HFFc6 (cell line): ENCODE results near the gene LINC01488. TPM values are rescaled to one million over a fixed set of nuclear protein-coding genes. Genes with fewer than 3 reads are reported as not detected.

Experiments
- DNase-seq: peaks from one replicate; pipeline ENCODE4 v3.0.0-alpha.2; 2018
- H3K27ac Mint-ChIP-seq: 2 replicates; pipeline ENCODE4 v1.8.0; 2020; ENCODE audit warnings: mild to moderate bottlenecking, mixed read lengths
- H3K27me3 Mint-ChIP-seq: 2 replicates; pipeline ENCODE4 v1.8.0; 2021; ENCODE audit warnings: mild to moderate bottlenecking, moderate library complexity, mixed read lengths; ENCODE audit not compliant: insufficient read depth
- H3K36me3 Mint-ChIP-seq: 2 replicates; pipeline ENCODE4 v1.8.0; 2021; ENCODE audit warnings: low read depth, mixed read lengths
- H3K4me1 Mint-ChIP-seq: 2 replicates; pipeline ENCODE4 v1.8.0; 2020; ENCODE audit warnings: low read depth, mixed read lengths
- H3K4me3 Mint-ChIP-seq: 2 replicates; pipeline ENCODE4 v1.8.0; 2020; ENCODE audit warnings: mild to moderate bottlenecking, moderate library complexity, mixed read lengths
- H3K9me3 Mint-ChIP-seq: 2 replicates; pipeline ENCODE4 v1.8.0; 2020; ENCODE audit warnings: mild to moderate bottlenecking, mixed read lengths
- CTCF ChIP-seq: fragments of 200-600 bp; sonication (generic); IDR thresholded peaks from 2 replicates; pipeline ENCODE4 v1.5.0; 2021; ENCODE audit warnings: antibody characterized with exemption, mild to moderate bottlenecking
- total RNA-seq, 6 experiments: library from RNA; stranded (reverse); fragmentation: NEBNext Ultra II Directional; extraction: Animal tissue kit (Norgen Biotek cat#: 25700); gene quantifications; 2 replicates in 1 of 6; 3 replicates in 5 of 6; pipeline ENCODE4 v1.2.3, GENCODE V29; 2021

Gene LINC01488
- total RNA-seq, 6 experiments from 2014 or later, result not detected

GRCh38 chr11:69459848-69460539 lies 21.5 kb upstream of the LINC01488 start:
- DNase-seq, result no peak
- no peak for TF ChIP-seq CTCF
- peaks cover 39% of the 10 kb centered on the region for H3K36me3 Mint-ChIP-seq
- H3K9me3 Mint-ChIP-seq, result peaks cover 31% of the 10 kb centered on the region
- peaks cover 3% of the 10 kb centered on the region; the same call in 1 of the 2 replicates for H3K27me3 Mint-ChIP-seq
- H3K4me3 Mint-ChIP-seq, result peak overlapping the region; percentile 28; the same call in 1 of the 2 replicates
- peaks cover 35% of the 10 kb centered on the region for H3K4me1 Mint-ChIP-seq
- peak overlapping the region; percentile 82 for H3K27ac Mint-ChIP-seq

DNA sequence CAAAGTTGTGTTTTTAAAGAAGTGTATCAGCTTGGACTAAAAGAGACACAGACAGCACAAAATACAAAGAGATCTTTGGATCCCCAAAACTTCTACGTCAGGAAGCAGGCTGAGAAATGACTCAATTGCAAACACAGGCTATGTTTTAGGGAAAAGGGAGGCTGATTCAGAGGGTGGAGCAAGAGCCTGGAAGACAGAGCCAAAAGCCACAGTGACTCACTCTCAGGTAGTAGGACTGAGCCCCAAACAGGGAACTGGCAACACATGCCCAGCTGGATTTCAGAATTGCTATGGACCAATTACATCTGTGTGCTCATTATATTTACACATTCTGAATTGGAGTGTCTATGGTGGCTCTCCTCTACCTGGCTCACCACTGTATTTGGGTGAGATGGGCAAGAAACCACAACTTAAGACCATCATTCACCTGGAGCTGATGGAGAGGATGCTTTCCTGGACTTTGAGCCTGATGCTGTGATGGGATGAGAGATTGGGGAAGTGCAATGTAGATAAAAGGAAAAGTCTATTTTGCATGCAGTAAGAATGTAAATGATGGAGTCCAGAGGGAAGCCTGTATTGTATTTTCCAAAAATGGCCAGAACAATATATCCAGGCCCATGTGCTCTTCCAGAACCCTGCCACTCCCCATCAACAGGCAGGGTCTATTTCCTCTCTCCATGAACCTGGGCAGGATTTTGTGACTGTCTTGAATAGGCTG lies 20.8 kb upstream of the LINC01488 start:
- Mint-ChIP-seq H3K4me1 (peaks cover 35% of the 10 kb centered on the region), H3K4me3 (peak overlapping the region; percentile 28; the same call in 1 of the 2 replicates), H3K27me3 (peaks cover 3% of the 10 kb centered on the region; the same call in 1 of the 2 replicates), H3K27ac (peak overlapping the region; percentile 82), H3K9me3 (peaks cover 31% of the 10 kb centered on the region), H3K36me3 (peaks cover 39% of the 10 kb centered on the region)
- DNase-seq, result peak; percentile 83
- TF ChIP-seq CTCF, result no peak

- H3K4me1 Mint-ChIP-seq, result peaks cover 35% of the 10 kb centered on the region
- DNase-seq, result no peak
- TF ChIP-seq CTCF, result no peak
- H3K4me3 Mint-ChIP-seq, result no peak overlapping the region
- peaks cover 3% of the 10 kb centered on the region; the same call in 1 of the 2 replicates for H3K27me3 Mint-ChIP-seq
- H3K9me3 Mint-ChIP-seq, result peaks cover 31% of the 10 kb centered on the region
- H3K36me3 Mint-ChIP-seq, result peaks cover 39% of the 10 kb centered on the region
- no peak overlapping the region for H3K27ac Mint-ChIP-seq
These were observed 20.0 kb upstream of the LINC01488 start for GRCh38 chr11:69461272-69461962.

- H3K27me3 Mint-ChIP-seq, result peaks cover 3% of the 10 kb centered on the region; the same call in 1 of the 2 replicates
- H3K4me3 Mint-ChIP-seq, result no peak overlapping the region
- H3K9me3 Mint-ChIP-seq, result peaks cover 31% of the 10 kb centered on the region
- peaks cover 30% of the 10 kb centered on the region for H3K4me1 Mint-ChIP-seq
- H3K36me3 Mint-ChIP-seq, result peaks cover 31% of the 10 kb centered on the region
- TF ChIP-seq CTCF, result no peak
- H3K27ac Mint-ChIP-seq, result no peak overlapping the region
- DNase-seq, result no peak
These were observed 19.1 kb upstream of the LINC01488 start for GRCh38 chr11:69462106-69462951.
